Neural cell (in vitro differentiated cells): Measurements from ENCODE around the gene JAKMIP3. TPM values are rescaled to one million over a fixed set of nuclear protein-coding genes. Genes with fewer than 3 reads are reported as not detected.

Experiments used
- H2AFZ ChIP-seq: fragments of 200-600, 300-800 bp; sonication (generic), shearing (Covaris generic); 2 replicates; pipeline ENCODE4 v1.6.0; 2014; ENCODE audit warnings: low read depth, mild to moderate bottlenecking, antibody characterized with exemption, low read length, moderate library complexity
- H3F3A ChIP-seq: fragments of 200-600 bp; shearing (Covaris generic); 2 replicates; pipeline ENCODE4 v1.6.1; 2016; ENCODE audit warnings: mild to moderate bottlenecking, moderate library complexity, mixed read lengths, antibody characterized with exemption, low read length; ENCODE audit not compliant: insufficient read depth, poor library complexity, severe bottlenecking
- H3K27ac ChIP-seq: fragments of 200-600, 300-800 bp; sonication (generic), shearing (Covaris generic); 2 replicates; pipeline ENCODE4 v1.5.1; 2014; ENCODE audit warnings: mild to moderate bottlenecking, low read length, moderate library complexity
- H3K27me3 ChIP-seq: fragments of 300-800, 200-600 bp; sonication (generic), shearing (Covaris generic); 2 replicates; pipeline ENCODE4 v1.6.0; 2014; ENCODE audit warnings: mild to moderate bottlenecking, low read depth, low read length, moderate library complexity; ENCODE audit not compliant: insufficient read depth
- H3K36me3 ChIP-seq: fragments of 300-800, 200-600 bp; sonication (generic), shearing (Covaris generic); 2 replicates; pipeline ENCODE4 v1.5.1; 2014; ENCODE audit warnings: mild to moderate bottlenecking, antibody characterized with exemption, low read length, moderate library complexity; ENCODE audit not compliant: insufficient read depth
- H3K4me2 ChIP-seq: fragments of 300-800, 200-600 bp; sonication (generic), shearing (Covaris generic); 2 replicates; pipeline ENCODE4 v1.6.0; 2014; ENCODE audit warnings: mild to moderate bottlenecking, low read length
- H3K4me3 ChIP-seq: fragments of 300-800, 200-600 bp; sonication (generic), shearing (Covaris generic); 2 replicates; pipeline ENCODE4 v1.5.1; 2014; ENCODE audit warnings: mild to moderate bottlenecking, low read length, moderate library complexity
- H3K79me2 ChIP-seq: fragments of 200-600 bp; shearing (Covaris generic); replicated peaks from 2 replicates; pipeline ENCODE4 v1.6.0; 2014; ENCODE audit warnings: mild to moderate bottlenecking, low read length, moderate library complexity; ENCODE audit not compliant: insufficient read depth
- H3K9ac ChIP-seq: fragments of 300-800, 200-600 bp; sonication (generic), shearing (Covaris generic); 2 replicates; pipeline ENCODE4 v1.6.1; 2016; ENCODE audit warnings: mild to moderate bottlenecking, low read length, mixed read lengths
- H3K9me2 ChIP-seq: fragments of 200-600 bp; shearing (Covaris generic); 2 replicates; pipeline ENCODE4 v1.6.1; 2016; ENCODE audit warnings: mild to moderate bottlenecking, low read length, mixed read lengths; ENCODE audit not compliant: insufficient read depth
- H3K9me3 ChIP-seq: fragments of 200-600, 300-800 bp; sonication (generic), shearing (Covaris generic); 2 replicates; pipeline ENCODE4 v1.6.1; 2016; ENCODE audit warnings: mild to moderate bottlenecking, mixed run types, low read length, moderate library complexity, mixed read lengths
- H4K20me1 ChIP-seq: fragments of 200-600 bp; shearing (Covaris generic); 2 replicates; pipeline ENCODE4 v1.6.1; 2016; ENCODE audit warnings: mild to moderate bottlenecking, mixed run types; ENCODE audit not compliant: insufficient read depth
- CTCF ChIP-seq: fragments of 450-650 bp; IDR thresholded peaks from 2 replicates; pipeline ENCODE4 v1.5.1; 2014; ENCODE audit warnings: antibody characterized with exemption, mild to moderate bottlenecking, moderate library complexity; ENCODE audit not compliant: poor library complexity, severe bottlenecking
- EP300 ChIP-seq: fragments of 450-650 bp; conservative IDR thresholded peaks from 2 replicates; pipeline ENCODE4 v1.6.1; 2014; ENCODE audit warnings: antibody characterized with exemption, mild to moderate bottlenecking, moderate library complexity; ENCODE audit not compliant: poor library complexity, severe bottlenecking
- EZH2 ChIP-seq: fragments of 200-600, 300-800 bp; shearing (Covaris generic), sonication (generic); IDR thresholded peaks from 2 replicates; pipeline ENCODE4 v1.6.1; 2014; ENCODE audit warnings: antibody characterized with exemption, low read length, borderline replicate concordance, mild to moderate bottlenecking; ENCODE audit not compliant: insufficient read depth, poor library complexity, severe bottlenecking
- MXI1 ChIP-seq: fragments of 450-650 bp; conservative IDR thresholded peaks from 2 replicates; pipeline ENCODE4 v1.6.1; 2014; ENCODE audit warnings: antibody characterized with exemption, mild to moderate bottlenecking; ENCODE audit not compliant: poor library complexity, severe bottlenecking
- POLR2AphosphoS5 ChIP-seq: IDR thresholded peaks from 2 replicates; pipeline ENCODE4 v1.6.1; 2012
- RAD21 ChIP-seq: fragments of 450-650 bp; conservative IDR thresholded peaks from 2 replicates; pipeline ENCODE4 v1.6.1; 2014; ENCODE audit warnings: antibody characterized with exemption, mild to moderate bottlenecking, moderate library complexity
- REST ChIP-seq: IDR thresholded peaks from 2 replicates; pipeline ENCODE4 v1.6.1; 2012; ENCODE audit warnings: borderline replicate concordance
- SMC3 ChIP-seq: fragments of 450-650 bp; conservative IDR thresholded peaks from 2 replicates; pipeline ENCODE4 v1.6.1; 2014; ENCODE audit warnings: antibody characterized with exemption, mild to moderate bottlenecking, moderate library complexity; ENCODE audit not compliant: poor library complexity
- TAF1 ChIP-seq: IDR thresholded peaks from 2 replicates; pipeline ENCODE4 v1.6.1; 2012; ENCODE audit warnings: low read depth
- polyA plus RNA-seq: library from polyadenylated mRNA; depleted of rRNA; stranded (reverse); fragments of >200 nt; gene quantifications from 2 replicates; pipeline ENCODE4 v1.2.3, GENCODE V29; 2014

JAKMIP3 gene
- polyA plus RNA-seq, 1 donor from 2014 or later, result 5.1 TPM

DNA sequence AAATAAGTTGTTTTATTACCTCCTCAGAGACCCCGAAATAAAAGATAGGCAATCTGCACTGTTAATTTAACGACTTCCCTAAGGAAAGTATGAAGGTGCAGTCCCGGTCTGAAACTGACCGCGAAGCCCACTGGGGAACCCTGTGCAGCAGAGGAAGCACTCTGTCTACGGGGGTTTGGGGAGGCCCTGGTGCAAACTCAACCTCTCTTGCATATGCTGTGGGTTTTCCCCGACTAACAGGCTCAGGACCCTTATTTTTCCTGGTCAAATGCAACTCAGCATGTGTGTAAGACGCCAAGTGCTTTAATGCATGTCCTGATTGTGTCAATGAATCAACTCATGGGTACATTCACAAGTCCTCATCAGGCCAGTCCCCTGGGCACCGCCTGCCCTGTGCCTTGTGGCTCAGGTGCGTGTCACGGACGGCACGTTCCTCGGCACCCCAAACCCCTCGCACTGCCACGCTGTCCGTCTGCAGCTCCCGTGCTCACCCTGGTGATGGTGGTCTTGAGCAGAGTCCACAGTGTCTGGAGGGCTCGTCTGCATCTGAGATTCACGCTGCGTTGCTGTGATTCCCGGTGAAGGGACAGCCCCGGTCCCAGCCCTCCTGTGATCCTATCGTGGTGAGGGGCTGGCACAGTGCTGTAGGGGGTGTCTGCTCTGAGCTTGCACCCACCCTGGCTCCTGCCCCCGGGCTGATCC, 33.8 kb downstream of the JAKMIP3 start:
- Histone ChIP-seq H3K4me3 (no peak overlapping the region), H3K9me2 (no peaks in the 10 kb centered on the region), H3K27me3 (no peaks in the 10 kb centered on the region), H3F3A (no peaks in the 10 kb centered on the region), H3K4me2 (no peak overlapping the region), H3K36me3 (no peaks in the 10 kb centered on the region), H3K9ac (no peak overlapping the region), H3K9me3 (no peaks in the 10 kb centered on the region), H4K20me1 (no peaks in the 10 kb centered on the region), H3K79me2 (no peaks in the 10 kb centered on the region), H3K27ac (no peak overlapping the region), H2AFZ (no peak overlapping the region)
- TF ChIP-seq CTCF (no peak), REST (no peak), EZH2 (no peak), TAF1 (no peak), EP300 (no peak), RAD21 (no peak), POLR2AphosphoS5 (no peak), MXI1 (no peak), SMC3 (no peak)

DNA sequence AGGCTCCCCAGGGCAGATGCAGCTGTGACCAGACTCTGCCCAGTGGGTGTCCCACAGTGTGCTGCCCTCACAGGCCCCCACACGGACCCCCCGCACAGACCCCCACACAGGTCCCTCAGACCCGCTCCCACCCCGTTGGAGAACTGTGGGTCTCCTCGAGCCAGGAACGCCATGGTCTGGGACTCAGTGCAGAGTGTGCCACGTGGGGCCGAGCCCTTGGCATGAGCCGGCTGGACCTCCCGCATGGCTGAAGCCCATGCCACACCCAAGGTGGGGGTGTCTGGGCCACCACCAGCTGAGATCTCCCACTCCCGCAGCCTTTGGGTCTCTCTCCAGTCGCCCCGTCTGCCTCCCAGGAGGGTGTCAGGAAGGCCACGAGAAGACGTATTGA, 34.3 kb downstream of the JAKMIP3 start:
- Histone ChIP-seq H3F3A (no peaks in the 10 kb centered on the region), H3K27ac (no peak overlapping the region), H3K9ac (no peak overlapping the region), H3K79me2 (no peaks in the 10 kb centered on the region), H3K9me3 (no peaks in the 10 kb centered on the region), H4K20me1 (no peaks in the 10 kb centered on the region), H3K4me3 (no peak overlapping the region), H3K27me3 (no peaks in the 10 kb centered on the region), H3K4me2 (no peak overlapping the region), H2AFZ (no peak overlapping the region), H3K36me3 (no peaks in the 10 kb centered on the region), H3K9me2 (no peaks in the 10 kb centered on the region)
- TF ChIP-seq REST (no peak), SMC3 (no peak), EZH2 (no peak), TAF1 (no peak), CTCF (no peak)
